Stimulated activated CD8-positive, alpha-beta memory T cell treated with anti-CD3 and anti-CD28 coated beads, Interleukin-7, amount 100 ng/mL, for 48 hours (primary cell): ENCODE measurements around the gene P3R3URF.

Experiments used
- DNase-seq, 2 donors: peaks; one replicate each; pipeline ENCODE4 v3.0.0-alpha.2; 2020; ENCODE audit warnings: low read depth in 1 of 2; ENCODE audit errors: extremely low read depth in 1 of 2

The P3R3URF gene

DNA sequence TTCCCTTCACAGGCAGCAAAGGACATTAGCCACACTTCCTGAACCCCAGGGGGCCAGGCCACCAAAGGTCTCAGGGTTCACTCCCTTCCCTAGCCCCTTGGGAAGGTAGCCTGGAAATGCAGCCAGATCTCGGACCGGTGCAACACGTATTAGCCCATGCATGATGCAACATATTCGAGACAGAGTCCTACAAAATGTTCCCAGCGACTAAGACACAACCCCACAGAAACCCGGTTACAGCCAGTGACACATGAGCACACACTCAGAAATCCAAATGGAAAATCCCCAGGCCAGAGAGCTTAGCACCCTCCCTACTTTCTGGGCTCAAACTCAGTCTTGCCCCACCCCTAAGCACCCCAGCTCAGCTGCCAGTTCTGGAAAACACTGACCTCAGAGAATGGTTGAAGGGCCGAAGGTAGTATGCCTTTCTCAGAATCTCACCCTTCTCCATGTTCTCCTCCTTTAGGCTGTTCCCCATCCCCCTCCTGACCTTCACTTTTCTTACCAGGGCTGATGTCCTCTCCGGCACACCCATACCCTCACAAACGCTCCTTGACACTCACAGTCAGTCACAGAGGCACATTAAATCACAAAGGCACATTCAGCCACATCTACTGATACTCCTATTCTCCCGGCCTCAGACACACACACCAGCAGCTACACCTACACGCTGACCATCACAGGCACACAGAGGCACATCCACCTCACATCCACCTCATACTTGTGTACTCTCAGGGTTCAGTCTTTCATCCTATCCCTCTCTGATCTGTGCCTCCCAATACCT lies 1.6 kb downstream of the P3R3URF start, which contains the start of gene TSPAN1:
TSPAN1 (plus strand) TSS at position 640 of the 784 bp plus-strand sequence. CDS start 6,021 bp downstream, outside the sequence.
- no peak for DNase-seq

GRCh38 chr1:46173361-46173856 lies 2.9 kb downstream of the P3R3URF start:
- DNase-seq = no peak

GRCh38 chr1:46172321-46172720 lies 4.0 kb downstream of the P3R3URF start:
- DNase-seq = no peak

GRCh38 chr1:46171871-46172270 lies 4.4 kb downstream of the P3R3URF start:
- DNase-seq = no peak

DNA sequence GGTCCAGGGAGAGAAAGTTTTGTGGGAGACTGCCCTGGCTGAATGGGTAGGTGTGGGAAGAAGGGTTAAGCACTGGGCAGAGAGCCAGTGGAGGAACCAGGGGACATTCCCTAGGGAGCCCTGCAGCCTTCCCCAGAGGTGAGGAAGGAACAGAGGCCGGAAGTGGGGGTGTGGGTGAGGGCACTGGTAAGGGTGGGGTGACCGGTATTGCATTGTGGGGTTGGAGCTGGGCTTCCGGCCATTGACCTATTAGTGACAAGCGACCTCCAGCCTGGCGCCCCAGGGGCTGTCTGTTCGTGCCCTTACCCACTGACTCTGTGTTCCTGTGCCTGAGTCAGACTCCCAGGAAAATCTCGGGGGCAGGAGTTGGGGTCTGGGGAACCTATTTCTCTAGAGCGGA lies 4.9 kb downstream of the P3R3URF start:
- DNase-seq = no peak

DNA sequence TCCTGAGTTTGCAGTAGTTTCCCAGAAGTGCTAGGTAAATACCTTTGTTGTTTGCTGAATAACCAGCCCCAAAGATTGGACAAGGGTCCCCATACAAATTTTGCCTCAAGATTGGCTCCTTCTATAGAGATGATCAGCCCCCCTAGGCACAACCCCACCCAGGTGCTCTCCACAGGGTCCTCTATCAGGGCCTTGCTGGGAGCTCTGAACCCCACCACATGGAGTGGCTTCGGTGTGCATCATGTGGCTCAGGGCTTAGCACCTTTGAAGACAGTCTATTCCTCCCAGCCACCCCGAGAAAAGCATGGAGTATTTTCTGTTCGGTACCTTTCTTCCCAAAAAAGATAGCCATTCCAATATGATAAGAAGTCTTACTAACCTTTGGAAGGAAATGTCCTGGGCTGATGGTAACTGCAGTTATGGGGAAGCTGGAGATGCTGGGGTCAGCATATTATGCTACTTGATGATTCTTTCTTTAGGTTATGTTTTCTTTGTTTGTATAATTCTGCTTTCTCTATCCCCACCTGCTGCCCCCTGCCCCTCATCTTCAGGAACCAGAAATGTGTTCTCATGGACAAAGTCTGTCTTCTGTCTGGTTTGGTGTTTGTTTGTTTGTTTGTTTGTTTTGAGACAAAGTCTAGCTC lies 6.4 kb downstream of the P3R3URF start:
- DNase-seq = no peak

DNA sequence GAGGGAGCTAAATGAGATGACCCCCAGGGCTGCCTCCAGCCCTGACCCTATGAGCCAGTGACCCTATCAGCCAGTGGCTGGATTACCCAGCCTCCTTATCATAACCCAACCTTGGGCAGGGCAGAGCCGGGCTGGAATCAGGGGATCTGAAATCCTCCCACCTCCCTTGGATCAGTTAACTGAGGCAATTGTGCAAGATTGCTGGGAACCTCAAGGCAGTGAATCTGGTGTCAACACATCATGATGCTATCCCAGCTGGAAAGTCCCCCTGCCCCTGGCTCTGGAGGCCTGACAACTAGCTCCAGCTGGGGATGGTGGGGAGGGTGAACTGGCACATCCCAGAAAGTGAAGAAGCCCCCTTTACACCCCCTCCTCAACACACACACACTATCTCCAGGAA lies 7.8 kb downstream of the P3R3URF start:
- DNase-seq = no peak

GRCh38 chr1:46166521-46167462 lies 9.5 kb downstream of the P3R3URF start:
- DNase-seq = no peak

GRCh38 chr1:46160212-46160611 lies 16.1 kb downstream of the P3R3URF start:
- DNase-seq = no peak

GRCh38 chr1:46159516-46159915 lies 16.8 kb downstream of the P3R3URF start:
- no peak for DNase-seq

GRCh38 chr1:46158312-46159281 lies 17.7 kb downstream of the P3R3URF start:
- no peak for DNase-seq

- DNase-seq = no peak
Measured at GRCh38 chr1:46157916-46158311, 18.4 kb downstream of the P3R3URF start.

GRCh38 chr1:46153732-46154131 lies 22.6 kb downstream of the P3R3URF start:
- no peak for DNase-seq

DNA sequence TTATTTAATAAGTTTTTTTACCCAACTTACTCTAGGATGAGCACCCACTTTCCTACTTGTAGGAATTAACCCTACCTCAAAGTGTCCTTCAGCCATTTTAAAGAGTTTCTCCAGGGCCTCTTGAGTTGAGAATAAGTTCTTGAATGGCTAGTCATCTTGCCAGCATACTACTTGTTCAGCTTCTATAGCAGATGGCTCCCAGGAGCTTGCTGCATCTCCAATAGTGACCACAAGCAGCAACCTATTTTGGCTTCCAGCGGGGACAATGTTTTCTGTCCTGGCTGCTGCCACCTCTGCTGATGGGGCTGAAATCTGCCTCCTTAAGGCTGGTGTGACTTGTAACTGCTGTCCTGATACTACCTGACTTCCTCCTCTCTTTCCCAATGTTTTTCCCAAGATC lies 23.1 kb downstream of the P3R3URF start:
- no peak for DNase-seq

DNA sequence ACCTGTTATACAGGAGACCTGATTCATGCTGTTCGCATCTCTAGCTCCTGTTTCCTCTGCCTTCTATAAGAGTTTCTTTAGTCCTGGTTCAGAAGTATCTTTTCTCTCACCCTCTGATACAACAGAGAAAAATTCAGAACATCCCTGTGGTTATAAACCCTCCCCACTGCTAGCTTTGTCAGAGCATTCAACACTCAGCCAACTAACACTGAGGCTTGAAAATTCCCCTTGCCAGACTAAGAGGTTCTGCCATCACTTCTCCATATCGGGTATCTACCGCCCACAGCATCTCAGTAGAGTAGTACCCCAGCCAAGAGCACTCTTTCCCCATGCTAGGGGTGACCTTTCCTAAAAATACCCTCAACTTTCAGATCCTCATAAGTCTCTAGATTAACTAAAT lies 24.3 kb downstream of the P3R3URF start:
- no peak for DNase-seq

DNA sequence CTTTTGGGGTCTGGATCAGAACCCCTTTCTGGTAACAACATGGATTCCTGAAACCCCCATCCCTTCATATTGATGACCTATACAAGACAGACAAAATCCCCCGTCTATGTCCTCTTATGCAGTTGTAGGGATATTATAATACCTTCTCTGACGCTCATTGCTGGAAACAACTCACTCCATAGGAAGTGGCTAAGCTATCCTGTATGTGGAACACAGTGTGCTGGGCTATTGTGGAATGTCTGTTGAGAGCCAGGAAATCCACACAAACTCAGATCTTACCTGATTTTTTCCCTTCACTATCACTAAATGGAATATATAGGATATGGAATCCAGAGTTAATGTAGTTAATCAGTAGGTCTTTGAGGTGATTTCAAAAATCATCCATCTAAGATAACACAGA lies 26.2 kb downstream of the P3R3URF start:
- no peak for DNase-seq

DNA sequence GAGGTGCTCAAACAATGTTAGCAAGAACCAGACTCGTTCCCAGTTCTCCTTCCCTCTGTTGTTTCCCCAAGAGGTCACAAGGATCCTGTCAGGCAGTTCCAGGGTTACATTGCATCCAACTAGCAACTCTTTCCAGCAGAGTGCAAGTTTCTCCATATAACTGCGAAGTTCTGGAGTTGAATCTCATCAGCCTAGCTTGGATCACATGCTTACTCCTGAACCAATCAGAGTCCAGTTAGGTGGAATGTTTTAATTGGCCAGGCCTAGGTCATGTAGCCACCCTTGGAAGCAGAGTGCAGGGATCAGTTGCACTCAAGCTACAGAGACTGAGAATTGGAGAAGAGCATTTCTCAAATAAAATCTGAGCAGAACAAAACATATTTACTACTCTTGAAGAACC lies 28.0 kb downstream of the P3R3URF start:
- no peak for DNase-seq

DNA sequence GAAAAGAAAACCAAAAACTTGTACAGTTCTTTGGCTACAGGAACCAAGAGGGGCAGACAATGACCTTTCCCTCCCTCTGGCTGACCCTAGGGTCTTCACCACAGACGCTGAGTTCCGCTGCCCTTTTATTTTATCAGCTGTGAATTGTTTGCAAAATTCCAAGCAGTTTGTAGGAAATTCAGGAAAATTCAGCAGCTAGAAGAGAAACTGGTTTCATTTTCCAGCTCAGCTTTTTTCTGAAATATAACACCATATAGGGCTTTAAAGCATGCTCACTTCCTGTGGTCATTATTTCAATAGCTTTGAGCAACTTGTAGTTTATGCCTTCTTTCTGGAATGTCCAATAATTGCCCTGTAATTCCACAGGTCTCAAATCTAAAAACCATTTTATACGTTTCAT lies 38.4 kb downstream of the P3R3URF start:
- no peak for DNase-seq

- DNase-seq = no peak
Measured at GRCh38 chr1:46136711-46137110, 39.6 kb downstream of the P3R3URF start.
